IMR-90 (cell line): ENCODE data around the gene POLR3E. TPM values are rescaled to one million over a fixed set of nuclear protein-coding genes. Genes with fewer than 3 reads are reported as not detected.

Source experiments
- ATAC-seq: fragments of 200-7000 bp; cut with Tn5 transposase; 2 replicates; pipeline ENCODE4 v1.9.1; 2020; ENCODE audit warnings: low read depth, mild to moderate bottlenecking, moderate library complexity
- BruUV-seq: library from RNA; stranded (reverse); fragments of 400-500 nt; replicated peaks from 2 replicates; lab custom pipeline; 2021; lab: Mats Ljungman, UMichigan
- CTCF ChIA-PET: fragments of 300-600 bp; formaldehyde crosslinking; extraction: SDS; loops from one replicate; lab custom pipeline; 2021; ENCODE audit warnings: antibody characterized with exemption; lab: Yijun Ruan, JAX
- POLR2A ChIA-PET: fragments of 300-600 bp; sonication (Branson Sonifier 250); formaldehyde crosslinking; loops from one replicate; lab custom pipeline; 2022; ENCODE audit warnings: antibody characterized with exemption; ENCODE audit not compliant: unreplicated experiment; lab: Charles Lee
- DNase-seq: peaks from one replicate; pipeline ENCODE4 v3.0.0; 2013
- H2AFZ ChIP-seq: replicated peaks from 2 replicates; pipeline ENCODE3; 2013; ENCODE audit warnings: low read length, mild to moderate bottlenecking; ENCODE audit not compliant: poor library complexity
- H2AK5ac ChIP-seq: 2 replicates; pipeline ENCODE4 v1.6.1; 2013; ENCODE audit warnings: low read depth, low read length, inconsistent platforms
- H2AK9ac ChIP-seq: replicated peaks from 2 replicates; pipeline ENCODE3; 2013; ENCODE audit warnings: mild to moderate bottlenecking, low read depth, low read length, moderate library complexity; ENCODE audit not compliant: poor library complexity
- H2BK120ac ChIP-seq: 2 replicates; pipeline ENCODE4 v1.6.1; 2013; ENCODE audit warnings: low read depth, low read length, inconsistent platforms
- H2BK15ac ChIP-seq: 3 replicates; pipeline ENCODE4 v1.6.1; 2013; ENCODE audit warnings: low read depth, low read length, inconsistent platforms
- H2BK20ac ChIP-seq: 2 replicates; pipeline ENCODE4 v1.6.1; 2013; ENCODE audit warnings: low read depth, mild to moderate bottlenecking, inconsistent platforms, low read length, moderate library complexity
- H2BK5ac ChIP-seq: 2 replicates; pipeline ENCODE4 v1.6.1; 2013; ENCODE audit warnings: mild to moderate bottlenecking, low read depth, low read length, inconsistent platforms; ENCODE audit not compliant: poor library complexity, severe bottlenecking
- H3K14ac ChIP-seq: replicated peaks from 2 replicates; pipeline ENCODE4 v1.6.1; 2013; ENCODE audit warnings: low read depth, low read length, inconsistent platforms
- H3K18ac ChIP-seq: 2 replicates; pipeline ENCODE4 v1.6.1; 2013; ENCODE audit warnings: low read depth, low read length, control low read depth
- H3K23ac ChIP-seq: 2 replicates; pipeline ENCODE4 v1.6.1; 2013; ENCODE audit warnings: low read depth, low read length, inconsistent platforms
- H3K27ac ChIP-seq: 2 replicates; pipeline ENCODE4 v1.5.1; 2013; ENCODE audit warnings: mild to moderate bottlenecking, control low read depth, low read length; ENCODE audit not compliant: insufficient read depth
- H3K27me3 ChIP-seq: 2 replicates; pipeline ENCODE4 v1.6.1; 2013; ENCODE audit warnings: low read length; ENCODE audit not compliant: control insufficient read depth, insufficient read depth
- H3K36me3 ChIP-seq: 2 replicates; pipeline ENCODE4 v1.6.1; 2013; ENCODE audit warnings: low read length, mixed read lengths; ENCODE audit not compliant: control insufficient read depth, insufficient read depth
- H3K4ac ChIP-seq: 2 replicates; pipeline ENCODE4 v1.6.1; 2013; ENCODE audit warnings: low read depth, low read length, inconsistent platforms
- H3K4me1 ChIP-seq: 2 replicates; pipeline ENCODE4 v1.6.1; 2013; ENCODE audit warnings: low read length, mixed read lengths; ENCODE audit not compliant: control insufficient read depth, insufficient read depth
- H3K4me2 ChIP-seq: 2 replicates; pipeline ENCODE4 v1.6.1; 2013; ENCODE audit warnings: low read depth, mild to moderate bottlenecking, control low read depth, low read length, moderate library complexity
- H3K4me3 ChIP-seq: 2 replicates; pipeline ENCODE4 v1.5.1; 2013; ENCODE audit warnings: low read depth, mild to moderate bottlenecking, control low read depth, low read length, moderate library complexity; ENCODE audit not compliant: insufficient read depth
- H3K56ac ChIP-seq: 2 replicates; pipeline ENCODE4 v1.6.1; 2013; ENCODE audit warnings: low read length, inconsistent platforms; ENCODE audit not compliant: insufficient read depth; ENCODE audit errors: extremely low read depth
- H3K79me1 ChIP-seq, 2 experiments: 2 replicates each; pipeline ENCODE4 v1.6.1; 2013; ENCODE audit warnings: low read length in 2 of 2, inconsistent platforms in 1 of 2, low read depth in 1 of 2
- H3K9ac ChIP-seq: 2 replicates; pipeline ENCODE4 v1.6.1; 2013; ENCODE audit warnings: low read depth, low read length, control low read depth
- H3K9me1 ChIP-seq: 2 replicates; pipeline ENCODE4 v1.6.1; 2013; ENCODE audit warnings: low read length, inconsistent platforms; ENCODE audit not compliant: insufficient read depth
- H3K9me3 ChIP-seq: 2 replicates; pipeline ENCODE4 v1.6.1; 2013; ENCODE audit warnings: low read length; ENCODE audit not compliant: control insufficient read depth, insufficient read depth
- H4K20me1 ChIP-seq: 2 replicates; pipeline ENCODE4 v1.6.1; 2013; ENCODE audit warnings: low read length, inconsistent platforms; ENCODE audit not compliant: insufficient read depth
- H4K5ac ChIP-seq: 2 replicates; pipeline ENCODE4 v1.6.1; 2013; ENCODE audit warnings: mild to moderate bottlenecking, low read depth, low read length, control low read depth
- H4K8ac ChIP-seq, 2 experiments: 2 replicates each; pipeline ENCODE4 v1.6.1; 2013; ENCODE audit warnings: low read depth in 2 of 2, low read length in 2 of 2, control low read depth in 1 of 2, inconsistent platforms in 1 of 2
- H4K91ac ChIP-seq: 2 replicates; pipeline ENCODE4 v1.6.1; 2013; ENCODE audit warnings: low read depth, low read length, inconsistent platforms; ENCODE audit not compliant: insufficient read depth
- CEBPB ChIP-seq: IDR thresholded peaks from 2 replicates; pipeline ENCODE4 v1.6.1; 2012; ENCODE audit warnings: low read depth, low read length, improper control_type of control experiment
- CHD1 ChIP-seq: IDR thresholded peaks from 2 replicates; pipeline ENCODE4 v1.6.1; 2012; ENCODE audit warnings: low read depth, low read length, improper control_type of control experiment
- ELK1 ChIP-seq: fragments of 150-350 bp; IDR thresholded peaks from 2 replicates; pipeline ENCODE4 v1.6.1; 2016; ENCODE audit warnings: low read depth, mild to moderate bottlenecking, low read length, moderate library complexity, borderline replicate concordance
- MAFK ChIP-seq: IDR thresholded peaks from 2 replicates; pipeline ENCODE4 v1.6.1; 2012; ENCODE audit warnings: low read depth, low read length, improper control_type of control experiment
- MAZ ChIP-seq: IDR thresholded peaks from 2 replicates; pipeline ENCODE4 v1.6.1; 2012; ENCODE audit warnings: low read depth, mild to moderate bottlenecking, low read length, improper control_type of control experiment, moderate library complexity, borderline replicate concordance
- NFE2L2 ChIP-seq: fragments of 150-350 bp; IDR thresholded peaks from 2 replicates; pipeline ENCODE4 v1.6.1; 2016; ENCODE audit warnings: low read depth, mild to moderate bottlenecking, low read length
- RAD21 ChIP-seq: IDR thresholded peaks from 2 replicates; pipeline ENCODE4 v1.6.1; 2012; ENCODE audit warnings: low read length, improper control_type of control experiment
- RCOR1 ChIP-seq: IDR thresholded peaks from 2 replicates; pipeline ENCODE4 v1.6.1; 2012; ENCODE audit warnings: mild to moderate bottlenecking, low read length, improper control_type of control experiment; ENCODE audit not compliant: insufficient replicate concordance
- WGBS, 2 experiments: methylation state at CpG; one replicate each; pipeline versions ENCODE4 v1.1.5 to v1.1.7; 2013; ENCODE audit warnings: missing lambda C conversion rate in 2 of 2; ENCODE audit not compliant: insufficient read length in 1 of 2; ENCODE audit errors: extremely low coverage in 2 of 2; 5-methylcytosine and 5-hydroxymethylcytosine counted together
- dilution Hi-C: fragments of 300-500 bp; cut with HindIII; formaldehyde crosslinking; loops from one replicate; pipeline ENCODE4 v1.14.3; 2018; ENCODE audit warnings: low sequenced_read_pairs; ENCODE audit not compliant: unreplicated experiment
- in situ Hi-C: fragments of 300-500 bp; cut with MboI; formaldehyde crosslinking; loops from 3 replicates; pipeline ENCODE4 v1.14.3; 2019; ENCODE audit warnings: low sequenced_read_pairs, inconsistent platforms, mixed read lengths
- intact Hi-C: fragments of 100-400 bp; cut with micrococcal nuclease; formaldehyde crosslinking; loops from 2 replicates; pipeline ENCODE4 v1.10.0; 2022
- polyA plus RNA-seq, 3 experiments: library from polyadenylated mRNA; depleted of rRNA; stranded (reverse); fragments of >200 nt; gene quantifications; 2 replicates each; pipeline ENCODE4 v1.2.3, GENCODE V29; 2012; ENCODE audit warnings: low replicate concordance in 1 of 3
- total RNA-seq: library from RNA; depleted of rRNA; stranded (reverse); fragments of >200 nt; gene quantifications from 2 replicates; pipeline ENCODE4 v1.2.3, GENCODE V29; 2012
- TF ChIP-seq, protein P1 (sequence below): conservative IDR thresholded peaks from 2 replicates; pipeline ENCODE4 v1.5.1; 2012; ENCODE audit warnings: mild to moderate bottlenecking, low read depth, low read length, improper control_type of control experiment

The POLR3E gene
- total and polyA plus RNA-seq, 2 of the 4 experiments (the other 2 are of a cell fraction), result 19.9 to 46.0 TPM

- whole genome bisulfite sequencing, 2 experiments, result no CpG with 5 or more reads among the region's 4 CpGs
- in situ Hi-C loops, result no loop called here
- intact Hi-C loops, result no loop called here
Observed at GRCh38 chr16:22311520-22311919, 14.3 kb downstream of the POLR3E start.

More at GRCh38 chr16:22311520-22311919, 14.3 kb downstream of the POLR3E start:
- Histone ChIP-seq H3K18ac (no peak overlapping the region), H2BK5ac (no peak overlapping the region), H3K23ac (no peak overlapping the region), H3K4me3 (no peak overlapping the region), H3K9me3 (no peaks in the 10 kb centered on the region), H4K91ac (no peak overlapping the region), H3K9me1 (no peaks in the 10 kb centered on the region), H3K4me1 (no peaks in the 10 kb centered on the region), H3K4me2 (no peak overlapping the region), H3K36me3 (peaks cover 60% of the 10 kb centered on the region), H3K56ac (no peak overlapping the region), H2AK9ac (no peak overlapping the region), H3K14ac (no peak overlapping the region), H4K20me1 (peaks cover 4% of the 10 kb centered on the region; the same call in 1 of the 2 replicates), H3K9ac (no peak overlapping the region), H3K79me1 (peaks cover 4 to 11% of the 10 kb centered on the region in 2 experiments; a peak in 2 of 4 replicates), H4K5ac (no peak overlapping the region), H3K27me3 (no peaks in the 10 kb centered on the region), H3K4ac (no peak overlapping the region), H2BK15ac (no peak overlapping the region), H2BK20ac (no peak overlapping the region), H3K27ac (no peak overlapping the region), H2AFZ (no peak overlapping the region), H4K8ac (no peak overlapping the region), H2BK120ac (no peak overlapping the region), H2AK5ac (no peak overlapping the region)
- no peak for DNase-seq
- ATAC-seq, result no peak
- BruUV-seq, result no TSS peak
- no peak for TF ChIP-seq RAD21
- no peak for TF ChIP-seq CEBPB
- TF ChIP-seq NFE2L2, result no peak
- TF ChIP-seq CHD1, result no peak
- TF ChIP-seq ELK1, result no peak
- no peak for TF ChIP-seq RCOR1
- TF ChIP-seq, protein P1, sequence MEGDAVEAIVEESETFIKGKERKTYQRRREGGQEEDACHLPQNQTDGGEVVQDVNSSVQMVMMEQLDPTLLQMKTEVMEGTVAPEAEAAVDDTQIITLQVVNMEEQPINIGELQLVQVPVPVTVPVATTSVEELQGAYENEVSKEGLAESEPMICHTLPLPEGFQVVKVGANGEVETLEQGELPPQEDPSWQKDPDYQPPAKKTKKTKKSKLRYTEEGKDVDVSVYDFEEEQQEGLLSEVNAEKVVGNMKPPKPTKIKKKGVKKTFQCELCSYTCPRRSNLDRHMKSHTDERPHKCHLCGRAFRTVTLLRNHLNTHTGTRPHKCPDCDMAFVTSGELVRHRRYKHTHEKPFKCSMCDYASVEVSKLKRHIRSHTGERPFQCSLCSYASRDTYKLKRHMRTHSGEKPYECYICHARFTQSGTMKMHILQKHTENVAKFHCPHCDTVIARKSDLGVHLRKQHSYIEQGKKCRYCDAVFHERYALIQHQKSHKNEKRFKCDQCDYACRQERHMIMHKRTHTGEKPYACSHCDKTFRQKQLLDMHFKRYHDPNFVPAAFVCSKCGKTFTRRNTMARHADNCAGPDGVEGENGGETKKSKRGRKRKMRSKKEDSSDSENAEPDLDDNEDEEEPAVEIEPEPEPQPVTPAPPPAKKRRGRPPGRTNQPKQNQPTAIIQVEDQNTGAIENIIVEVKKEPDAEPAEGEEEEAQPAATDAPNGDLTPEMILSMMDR, result no peak
- TF ChIP-seq MAZ, result no peak
- no peak for TF ChIP-seq MAFK
- ChIA-PET CTCF (no interaction called here), POLR2A (no interaction called here)
- dilution Hi-C loops, result no loop called here
